LNCaP clone FGC (cell line): ENCODE data around the gene PDHA1.

Experiments
- DNase-seq: peaks from one replicate; pipeline ENCODE4 v3.0.0-alpha.2; 2011; ENCODE audit warnings: low read depth
- H3K4me3 ChIP-seq: 2 replicates; pipeline ENCODE4 v1.5.1; 2011; ENCODE audit warnings: mild to moderate bottlenecking, low read depth, low read length, control low read depth
- CTCF ChIP-seq: IDR thresholded peaks from 2 replicates; pipeline ENCODE4 v1.5.1; 2012; ENCODE audit warnings: mild to moderate bottlenecking; ENCODE audit not compliant: control insufficient read depth, insufficient read depth; ENCODE audit errors: extremely low read depth

PDHA1 gene

GRCh38 chrX:19343535-19344408 lies at the start of gene PDHA1:
Gene PDHA1, plus strand, starts transcription at chrX:19343927. Its CDS starts 111 bp downstream, at chrX:19344038.
- peak; percentile 73 for DNase-seq
- TF ChIP-seq CTCF = no peak
- peak within 1 kb of the TSS; percentile 85 for H3K4me3 ChIP-seq

DNA sequence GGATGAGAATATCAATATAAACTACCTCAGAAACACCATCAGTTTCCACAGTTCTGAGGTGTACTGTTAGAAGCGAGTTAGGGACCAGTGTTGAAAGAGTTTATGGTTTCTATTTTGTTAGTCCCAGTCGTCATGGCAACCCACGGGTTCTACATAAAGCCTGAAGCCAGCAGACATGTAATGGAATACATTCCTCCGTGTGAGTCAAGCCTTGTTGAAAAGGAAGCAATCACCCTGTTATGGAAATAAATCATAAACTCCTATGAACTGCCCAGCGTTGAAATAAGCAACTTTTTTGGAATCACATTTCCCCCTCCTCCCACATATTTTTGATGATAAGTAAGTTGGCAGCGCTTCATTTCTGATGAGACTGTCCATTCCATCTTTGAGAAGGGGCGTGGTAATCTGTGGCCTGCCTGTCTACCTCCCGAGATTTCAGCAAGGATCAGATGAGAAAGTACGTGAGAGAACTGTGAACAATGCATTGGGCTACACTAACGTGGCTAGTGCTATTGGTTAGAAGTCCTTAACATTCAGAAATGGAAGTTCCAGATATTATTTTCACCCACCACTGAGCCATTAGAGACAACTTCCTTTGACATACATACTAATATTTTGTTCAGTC lies 40.4 kb upstream of the PDHA1 start:
- DNase-seq = no peak
- TF ChIP-seq CTCF = no peak
- H3K4me3 ChIP-seq = no peak overlapping the region

- DNase-seq = peak; percentile 70
- TF ChIP-seq CTCF = no peak
- H3K4me3 ChIP-seq = no peak overlapping the region
These were observed 17.2 kb upstream of the PDHA1 start for GRCh38 chrX:19326567-19326966.

DNA sequence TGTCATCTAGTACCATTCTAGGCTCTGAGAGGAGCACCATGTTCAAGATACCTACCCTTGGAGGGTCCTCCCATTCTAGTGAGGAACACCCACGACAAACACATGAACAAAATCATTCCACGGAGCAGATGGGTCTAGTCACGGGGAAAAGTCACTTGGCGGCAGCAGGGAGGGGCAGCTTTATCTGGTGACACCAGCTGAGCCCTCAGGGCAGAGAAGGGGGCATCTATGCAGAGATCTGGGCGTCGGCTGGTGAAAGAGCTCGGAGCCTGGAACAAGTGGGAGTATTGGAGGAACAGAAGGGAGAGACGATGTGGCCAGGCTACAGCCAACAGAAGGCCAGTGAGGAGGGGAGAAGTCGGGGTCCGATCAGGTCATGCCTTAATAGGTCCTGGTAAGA lies 11.9 kb upstream of the PDHA1 start:
- H3K4me3 ChIP-seq = no peak overlapping the region
- TF ChIP-seq CTCF = no peak
- DNase-seq = no peak

- DNase-seq = no peak
- no peak for TF ChIP-seq CTCF
- H3K4me3 ChIP-seq = no peak overlapping the region
These were observed 10.7 kb upstream of the PDHA1 start for GRCh38 chrX:19332983-19333382.

GRCh38 chrX:19334945-19335626 lies 8.6 kb upstream of the PDHA1 start:
- TF ChIP-seq CTCF = peak; percentile 47
- no peak for DNase-seq
- H3K4me3 ChIP-seq = no peak overlapping the region
